ENCODE data around the gene CUX1.

CUX1 gene

GRCh38 chr7:102073931-102074880, 256.8 kb downstream of the CUX1 start:
- no peaks in the 10 kb centered on the region for H3K9me3 Mint-ChIP-seq
- no peaks in the 10 kb centered on the region for H3K27me3 Mint-ChIP-seq
- no peak overlapping the region for H3K4me3 Mint-ChIP-seq
- H3K27ac Mint-ChIP-seq = no peak overlapping the region
- peaks cover 77% of the 10 kb centered on the region for H3K36me3 Mint-ChIP-seq (ENCODE audit: low read depth)
- intact Hi-C loops (cut with micrococcal nuclease) = no loop called here
- peaks cover 1% of the 10 kb centered on the region for H3K4me1 Mint-ChIP-seq (ENCODE audit: low read depth)

DNA sequence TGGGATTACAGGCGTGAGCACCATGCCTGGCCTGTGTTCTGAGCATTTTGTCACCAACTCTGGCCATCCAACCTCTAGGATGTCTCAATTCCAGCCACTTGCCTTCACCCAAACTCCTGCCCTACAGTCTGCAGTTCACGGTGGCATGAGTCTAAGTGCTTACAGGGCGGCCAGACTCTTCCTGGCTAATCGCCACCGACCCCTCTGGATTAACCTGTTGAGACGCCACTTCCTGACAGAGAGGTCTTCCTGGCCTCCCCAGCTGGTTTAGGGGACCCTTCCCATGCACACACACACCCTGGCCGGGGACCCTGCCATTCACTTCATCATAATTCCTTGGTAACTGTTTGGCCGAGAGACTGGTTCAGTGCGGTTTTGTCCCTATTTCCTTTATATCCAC, 257.7 kb downstream of the CUX1 start:
- Mint-ChIP-seq H3K36me3 (ENCODE audit: low read depth) (peaks cover 74% of the 10 kb centered on the region), H3K4me1 (ENCODE audit: low read depth) (peaks cover 10% of the 10 kb centered on the region), H3K4me3 (no peak overlapping the region), H3K27ac (no peak overlapping the region), H3K27me3 (no peaks in the 10 kb centered on the region), H3K9me3 (no peaks in the 10 kb centered on the region)
- intact Hi-C loops (cut with micrococcal nuclease) = no loop called here

DNA sequence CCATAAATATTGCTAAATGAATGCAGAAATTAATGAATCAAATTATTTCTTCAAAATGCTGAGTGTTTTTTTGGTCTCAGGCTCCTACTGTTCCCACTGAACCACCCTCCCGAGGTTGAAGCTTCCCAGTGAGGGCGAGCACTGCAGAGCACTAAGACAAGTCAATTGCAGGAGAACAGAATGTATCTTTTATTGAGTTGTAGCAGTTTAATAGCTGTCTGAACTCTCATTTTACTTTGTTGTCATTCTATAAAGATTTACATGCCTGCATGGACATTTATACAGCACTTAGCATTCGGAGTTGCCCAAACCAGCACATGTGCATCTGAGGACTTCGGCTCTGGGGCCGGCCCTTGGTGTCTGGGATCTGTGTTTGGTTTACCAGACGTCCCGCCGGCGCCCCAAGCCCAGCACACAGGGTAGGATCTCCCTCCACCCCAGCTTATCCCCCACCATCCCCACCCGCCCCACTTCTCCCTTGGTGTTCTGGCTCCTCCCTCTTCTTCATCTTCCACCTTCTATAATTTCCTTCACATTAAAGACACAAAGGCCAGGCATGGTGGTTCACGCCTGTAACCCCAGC, 258.2 kb downstream of the CUX1 start:
- H3K36me3 Mint-ChIP-seq (ENCODE audit: low read depth) = peaks cover 74% of the 10 kb centered on the region
- no peak overlapping the region for H3K27ac Mint-ChIP-seq
- no peak overlapping the region for H3K4me3 Mint-ChIP-seq
- intact Hi-C loops (cut with micrococcal nuclease) = no loop called here
- peaks cover 10% of the 10 kb centered on the region for H3K4me1 Mint-ChIP-seq (ENCODE audit: low read depth)
- peaks cover 2% of the 10 kb centered on the region for H3K9me3 Mint-ChIP-seq
- no peaks in the 10 kb centered on the region for H3K27me3 Mint-ChIP-seq

DNA sequence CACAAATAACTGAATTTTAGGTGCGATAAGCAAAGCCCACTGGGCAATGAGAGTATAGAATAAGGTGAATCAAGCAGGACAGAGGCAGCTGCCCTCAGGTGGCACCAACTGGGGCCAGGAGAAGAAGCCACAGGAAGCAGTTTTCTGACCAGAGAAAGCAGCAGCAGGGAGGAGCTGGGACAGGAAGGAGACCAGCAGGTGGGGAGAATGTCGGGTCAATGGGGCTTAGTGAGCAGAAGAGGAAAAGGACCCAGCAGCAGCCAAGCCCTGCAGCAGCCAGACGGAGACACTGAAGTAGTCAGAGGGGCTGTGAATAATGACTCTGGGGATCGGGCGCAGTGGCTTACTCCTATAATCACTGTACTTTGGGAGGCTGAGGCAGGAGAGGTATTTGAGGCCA, 259.7 kb downstream of the CUX1 start:
- H3K36me3 Mint-ChIP-seq (ENCODE audit: low read depth) = peaks cover 74% of the 10 kb centered on the region
- intact Hi-C loops (cut with micrococcal nuclease) = no loop called here
- peaks cover 10% of the 10 kb centered on the region for H3K4me1 Mint-ChIP-seq (ENCODE audit: low read depth)
- no peaks in the 10 kb centered on the region for H3K27me3 Mint-ChIP-seq
- H3K9me3 Mint-ChIP-seq = peaks cover 16% of the 10 kb centered on the region
- H3K4me3 Mint-ChIP-seq = no peak overlapping the region
- no peak overlapping the region for H3K27ac Mint-ChIP-seq

DNA sequence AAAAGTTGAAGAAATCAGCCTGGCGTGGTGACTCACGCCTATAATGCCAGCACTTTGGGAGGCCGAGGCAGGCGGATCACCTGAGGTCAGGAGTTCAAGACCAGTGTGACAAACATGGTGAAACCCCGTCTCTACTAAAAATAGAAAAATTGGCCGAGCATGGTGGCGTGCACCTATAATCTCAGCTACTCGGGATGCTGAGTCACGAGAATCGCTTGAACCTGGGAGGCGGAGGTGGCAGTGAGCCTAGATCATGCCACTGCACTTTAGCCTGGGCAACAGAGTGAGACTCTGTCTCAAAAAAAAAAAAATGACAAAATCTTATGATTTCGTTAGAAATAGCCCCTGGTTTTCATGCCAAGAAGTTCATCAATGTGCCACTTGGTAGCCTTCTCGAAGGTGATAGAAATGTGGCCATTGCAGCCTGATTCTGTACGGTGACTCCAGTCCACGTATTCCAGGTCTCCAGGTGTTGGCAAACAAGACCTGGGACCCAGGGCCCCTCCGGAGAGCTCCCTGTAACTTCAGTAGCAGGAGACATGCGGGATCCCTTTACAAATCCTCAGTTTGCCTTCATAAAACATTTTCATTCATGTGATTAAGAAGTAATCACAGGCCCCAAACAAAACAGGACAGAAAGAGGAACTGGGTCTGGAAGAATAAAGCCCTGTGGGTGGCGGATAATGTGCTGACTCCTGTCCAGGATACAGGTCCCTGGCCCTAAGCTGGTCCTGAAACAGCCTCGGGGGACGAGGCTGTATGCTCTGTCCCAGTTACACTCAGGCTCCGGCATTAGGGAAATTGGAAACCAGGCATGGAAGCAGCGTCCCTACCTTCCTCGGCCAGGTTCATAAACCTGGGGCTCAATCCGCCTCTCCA, 262.0 kb downstream of the CUX1 start:
- no peak overlapping the region for H3K4me3 Mint-ChIP-seq
- intact Hi-C loops (cut with micrococcal nuclease) = no loop called here
- H3K9me3 Mint-ChIP-seq = peaks cover 16% of the 10 kb centered on the region
- H3K27me3 Mint-ChIP-seq = no peaks in the 10 kb centered on the region
- peaks cover 10% of the 10 kb centered on the region for H3K4me1 Mint-ChIP-seq (ENCODE audit: low read depth)
- peaks cover 59% of the 10 kb centered on the region for H3K36me3 Mint-ChIP-seq (ENCODE audit: low read depth)
- no peak overlapping the region for H3K27ac Mint-ChIP-seq

DNA sequence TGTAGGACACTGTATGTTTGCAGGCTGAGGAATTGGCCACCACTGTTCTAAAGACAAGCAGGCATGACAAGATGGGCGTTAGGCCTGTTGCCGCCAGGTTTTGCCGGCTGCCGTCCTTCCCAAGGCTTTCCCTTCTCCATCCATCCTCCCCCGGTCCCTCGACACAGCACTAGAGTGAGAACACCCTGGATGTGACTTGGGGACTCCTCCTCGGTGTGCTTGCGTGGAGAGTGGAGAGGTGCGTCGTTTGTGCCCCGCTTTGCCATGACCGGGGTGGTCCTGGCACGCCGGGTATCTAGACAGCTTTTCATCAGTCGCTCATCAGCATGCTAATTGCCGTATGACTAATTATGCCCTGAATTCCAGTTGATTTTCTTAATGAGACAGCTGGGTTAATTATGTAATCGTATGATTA, 262.6 kb downstream of the CUX1 start:
- H3K4me1 Mint-ChIP-seq (ENCODE audit: low read depth) = peaks cover 10% of the 10 kb centered on the region
- H3K36me3 Mint-ChIP-seq (ENCODE audit: low read depth) = peaks cover 59% of the 10 kb centered on the region
- peaks cover 17% of the 10 kb centered on the region for H3K9me3 Mint-ChIP-seq
- H3K4me3 Mint-ChIP-seq = no peak overlapping the region
- intact Hi-C loops (cut with micrococcal nuclease) = no loop called here
- no peak overlapping the region for H3K27ac Mint-ChIP-seq
- H3K27me3 Mint-ChIP-seq = no peaks in the 10 kb centered on the region

DNA sequence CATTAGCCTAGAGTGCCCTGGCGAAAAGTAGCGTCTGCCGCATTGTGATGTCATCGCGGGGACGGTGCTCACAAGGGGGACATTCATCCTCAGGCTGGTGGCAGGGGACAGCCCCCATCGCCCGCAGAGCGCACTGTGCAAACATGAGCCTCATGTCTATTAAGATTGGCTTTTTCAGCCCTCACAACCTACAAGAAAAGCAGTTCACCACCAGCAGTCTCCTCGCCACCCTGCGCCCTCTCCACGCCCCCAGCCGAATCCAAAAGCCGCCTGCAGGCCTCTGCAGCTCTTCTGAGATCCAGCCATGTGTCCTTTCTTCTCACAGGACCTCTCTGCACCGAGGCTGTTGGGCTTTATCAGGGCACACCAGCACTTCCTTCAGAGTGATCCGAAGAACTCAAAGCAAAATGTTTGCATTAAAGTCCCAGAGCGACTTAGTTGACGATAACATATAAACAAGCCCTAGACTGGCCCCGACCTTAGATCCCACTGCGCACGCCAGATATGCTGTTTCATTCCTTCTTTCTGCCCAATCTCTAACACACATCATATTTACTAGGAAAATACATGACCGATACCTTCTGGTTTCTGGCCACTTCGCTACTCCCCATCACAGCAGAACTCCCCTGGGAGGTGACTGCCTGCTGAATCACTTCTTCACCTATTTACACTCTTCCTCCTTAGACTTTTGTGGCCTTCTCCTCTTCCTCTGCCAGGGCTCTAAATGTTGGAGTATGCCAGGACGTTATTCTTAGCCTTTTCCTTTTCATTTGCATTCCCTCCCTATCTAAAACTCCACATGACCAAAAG, 263.2 kb downstream of the CUX1 start:
- H3K36me3 Mint-ChIP-seq (ENCODE audit: low read depth) = peaks cover 59% of the 10 kb centered on the region
- H3K4me1 Mint-ChIP-seq (ENCODE audit: low read depth) = peaks cover 10% of the 10 kb centered on the region
- peaks cover 24% of the 10 kb centered on the region for H3K9me3 Mint-ChIP-seq
- H3K27ac Mint-ChIP-seq = no peak overlapping the region
- no peaks in the 10 kb centered on the region for H3K27me3 Mint-ChIP-seq
- intact Hi-C loops (cut with micrococcal nuclease) = no loop called here
- H3K4me3 Mint-ChIP-seq = no peak overlapping the region

DNA sequence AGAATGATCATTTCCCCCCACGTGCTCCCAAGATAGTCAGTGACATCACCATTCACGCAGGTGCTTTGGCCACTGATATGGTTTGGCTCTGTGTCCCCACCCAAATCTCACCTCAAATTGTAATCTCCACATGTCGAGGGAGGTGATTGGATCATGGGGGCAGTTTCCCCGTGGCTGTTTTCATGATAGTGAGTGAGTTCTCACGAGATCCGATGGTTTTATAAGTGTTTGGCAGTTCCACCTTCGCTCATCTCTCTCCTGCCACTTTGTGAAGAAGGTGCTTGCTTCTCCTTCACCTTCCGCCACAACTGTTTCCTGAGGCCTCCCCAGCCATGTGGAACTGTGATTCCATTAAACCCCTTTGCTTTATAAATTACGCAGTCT, 263.8 kb downstream of the CUX1 start:
- H3K4me3 Mint-ChIP-seq = no peak overlapping the region
- H3K4me1 Mint-ChIP-seq (ENCODE audit: low read depth) = peaks cover 10% of the 10 kb centered on the region
- intact Hi-C loops (cut with micrococcal nuclease) = no loop called here
- H3K36me3 Mint-ChIP-seq (ENCODE audit: low read depth) = peaks cover 57% of the 10 kb centered on the region
- H3K27me3 Mint-ChIP-seq = no peaks in the 10 kb centered on the region
- no peak overlapping the region for H3K27ac Mint-ChIP-seq
- H3K9me3 Mint-ChIP-seq = peaks cover 29% of the 10 kb centered on the region

- Mint-ChIP-seq H3K9me3 (peaks cover 33% of the 10 kb centered on the region), H3K27me3 (no peaks in the 10 kb centered on the region), H3K4me3 (no peak overlapping the region), H3K4me1 (ENCODE audit: low read depth) (peaks cover 10% of the 10 kb centered on the region), H3K27ac (no peak overlapping the region), H3K36me3 (ENCODE audit: low read depth) (peaks cover 50% of the 10 kb centered on the region)
- intact Hi-C loops (cut with micrococcal nuclease) = no loop called here
Observed at GRCh38 chr7:102082693-102083368, 265.4 kb downstream of the CUX1 start.

- H3K4me1 Mint-ChIP-seq (ENCODE audit: low read depth) = peaks cover 17% of the 10 kb centered on the region
- peaks cover 33% of the 10 kb centered on the region for H3K9me3 Mint-ChIP-seq
- intact Hi-C loops (cut with micrococcal nuclease) = no loop called here
- no peak overlapping the region for H3K27ac Mint-ChIP-seq
- no peak overlapping the region for H3K4me3 Mint-ChIP-seq
- H3K27me3 Mint-ChIP-seq = no peaks in the 10 kb centered on the region
- peaks cover 43% of the 10 kb centered on the region for H3K36me3 Mint-ChIP-seq (ENCODE audit: low read depth)
Observed at GRCh38 chr7:102085218-102085772, 267.9 kb downstream of the CUX1 start.

- no peak overlapping the region for H3K27ac Mint-ChIP-seq
- H3K36me3 Mint-ChIP-seq (ENCODE audit: low read depth) = peaks cover 28% of the 10 kb centered on the region
- H3K4me1 Mint-ChIP-seq (ENCODE audit: low read depth) = peaks cover 33% of the 10 kb centered on the region
- no peak overlapping the region for H3K4me3 Mint-ChIP-seq
- H3K9me3 Mint-ChIP-seq = peaks cover 18% of the 10 kb centered on the region
- H3K27me3 Mint-ChIP-seq = no peaks in the 10 kb centered on the region
- intact Hi-C loops (cut with micrococcal nuclease) = no loop called here
Observed at GRCh38 chr7:102089175-102090098, 272.0 kb downstream of the CUX1 start.
